ENCODE measurements around the gene NAB2.

Gene NAB2

DNA sequence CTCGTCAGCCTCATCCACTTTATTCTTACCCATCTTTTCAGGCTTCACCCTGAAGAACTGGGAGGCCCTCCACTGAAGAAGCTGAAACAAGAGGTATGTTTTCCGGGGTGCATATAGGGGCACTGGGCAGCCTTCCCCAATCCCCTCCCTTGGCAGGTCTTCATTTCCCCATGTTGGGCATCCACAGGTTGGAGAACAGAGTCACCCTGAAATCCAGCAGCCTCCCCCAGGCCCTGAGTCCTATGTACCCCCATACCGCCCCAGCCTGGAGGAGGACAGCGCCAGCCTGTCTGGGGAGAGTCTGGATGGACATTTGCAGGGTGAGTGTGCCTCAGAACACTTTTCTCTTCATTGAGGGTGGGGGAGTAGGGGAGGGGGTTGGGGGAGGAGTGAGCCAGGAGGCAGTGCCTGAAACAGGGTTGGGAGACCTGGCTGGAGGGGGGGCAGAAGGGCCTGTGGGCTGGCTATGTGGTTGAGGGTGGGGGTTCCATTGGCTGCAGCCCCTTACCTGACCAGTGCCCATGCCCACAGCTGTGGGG, 4.0 kb downstream of the NAB2 start:
- no peak for DNase-seq (ENCODE audit: low read depth in 2 of 2, low spot score in 1 of 2)

DNA sequence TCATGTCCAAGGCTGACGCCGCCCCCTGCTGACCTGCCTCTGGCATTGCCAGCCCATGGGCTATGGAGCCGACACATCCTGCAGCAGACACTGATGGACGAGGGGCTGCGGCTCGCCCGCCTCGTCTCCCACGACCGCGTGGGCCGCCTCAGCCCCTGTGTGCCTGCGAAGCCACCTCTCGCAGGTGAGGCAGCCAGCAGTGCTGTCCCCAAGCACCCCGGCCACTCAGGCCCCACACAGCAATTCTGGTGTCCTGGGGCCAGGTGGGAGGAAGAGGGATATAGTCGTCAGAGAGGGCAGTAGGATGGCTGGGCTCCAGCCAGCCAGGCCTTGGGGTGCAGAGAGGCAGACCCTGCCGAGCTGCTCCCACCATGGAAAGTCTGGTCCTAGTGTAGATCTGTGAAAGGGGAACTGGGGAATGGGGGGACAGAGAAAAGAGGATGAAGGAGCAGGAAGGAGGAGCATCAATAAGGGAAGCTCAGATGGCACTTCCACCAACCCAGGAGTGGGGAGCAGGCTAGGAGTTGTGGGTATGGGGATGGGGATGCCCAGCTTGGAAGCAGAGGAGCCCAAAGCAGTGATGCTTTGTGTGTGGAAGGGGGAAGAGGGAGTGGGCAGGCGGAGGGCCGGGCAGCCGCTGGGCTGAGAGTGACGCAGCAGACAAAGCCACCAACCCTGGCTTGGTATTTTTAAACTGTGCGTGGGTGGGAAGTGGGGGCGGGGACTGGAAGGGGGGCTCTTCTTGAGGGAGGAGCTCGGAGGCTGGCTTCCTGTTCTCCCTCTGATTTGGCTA, 4.7 kb downstream of the NAB2 start:
- peak; percentile 69 to 77 for DNase-seq (ENCODE audit: low read depth in 2 of 2, low spot score in 1 of 2)

DNA sequence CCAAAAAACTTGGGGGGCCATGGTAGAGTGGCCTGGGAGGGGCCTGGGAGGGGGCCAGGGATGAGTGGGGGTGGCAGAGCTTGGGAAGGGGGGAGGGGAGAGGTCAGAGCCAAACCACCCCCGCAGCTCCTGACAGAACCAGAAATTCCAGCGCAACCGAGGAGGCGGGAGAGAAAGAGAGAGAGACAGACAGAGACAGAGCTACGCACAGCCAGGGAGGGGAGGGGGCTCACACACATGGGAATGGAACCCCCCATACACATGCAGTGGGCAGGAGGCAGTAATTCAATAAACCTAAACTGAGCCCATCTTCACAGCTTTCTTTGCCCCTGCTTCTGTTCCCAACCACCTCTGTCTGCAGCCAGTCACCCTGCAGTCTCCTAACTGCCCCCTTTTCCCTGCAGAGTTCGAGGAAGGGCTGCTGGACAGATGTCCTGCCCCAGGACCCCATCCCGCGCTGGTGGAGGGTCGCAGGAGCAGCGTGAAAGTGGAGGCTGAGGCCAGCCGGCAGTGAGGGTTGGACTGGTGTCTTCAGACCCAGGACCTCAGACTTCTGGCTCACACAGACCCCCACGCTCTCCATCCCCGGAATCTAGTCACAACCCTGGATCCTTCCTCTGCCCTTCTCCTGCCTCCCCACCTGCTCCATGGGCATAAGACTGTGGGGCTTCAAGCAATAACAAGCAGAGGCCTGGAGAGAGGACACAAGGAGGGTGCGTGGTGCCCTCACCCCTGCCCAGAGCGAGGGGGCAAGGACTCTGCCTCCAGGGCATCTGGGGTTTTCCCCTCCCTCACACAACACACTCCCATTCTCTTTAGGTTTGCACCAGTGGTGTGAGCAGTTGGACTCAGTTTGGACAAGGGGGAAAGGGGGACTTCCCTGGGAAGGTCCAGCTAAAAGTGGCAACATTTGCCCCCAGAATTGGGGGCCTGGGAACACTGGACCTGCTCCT, 5.6 kb downstream of the NAB2 start:
- DNase-seq (ENCODE audit: low read depth in 2 of 2, low spot score in 1 of 2), result no peak

DNA sequence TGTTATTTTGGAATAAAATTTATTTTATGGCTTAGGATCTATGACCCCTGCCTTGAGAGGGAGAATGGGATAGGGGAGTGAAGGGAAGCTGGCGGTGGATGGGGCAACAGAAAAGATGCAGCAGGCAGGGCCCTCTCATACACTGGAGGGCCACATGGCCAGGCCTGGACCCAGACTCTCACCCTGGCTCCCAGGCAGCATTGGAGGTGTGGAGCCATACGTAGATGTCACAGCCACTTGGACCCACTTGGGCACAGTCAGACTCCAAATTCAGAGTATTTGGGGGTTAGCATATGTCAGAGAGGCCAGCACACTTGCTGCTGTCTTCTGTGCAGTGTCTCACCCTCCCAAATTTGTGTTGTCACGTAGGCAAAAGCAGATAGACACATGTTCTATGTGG, 6.5 kb downstream of the NAB2 start:
- DNase-seq (ENCODE audit: low read depth in 2 of 2, low spot score in 1 of 2), result no peak

DNA sequence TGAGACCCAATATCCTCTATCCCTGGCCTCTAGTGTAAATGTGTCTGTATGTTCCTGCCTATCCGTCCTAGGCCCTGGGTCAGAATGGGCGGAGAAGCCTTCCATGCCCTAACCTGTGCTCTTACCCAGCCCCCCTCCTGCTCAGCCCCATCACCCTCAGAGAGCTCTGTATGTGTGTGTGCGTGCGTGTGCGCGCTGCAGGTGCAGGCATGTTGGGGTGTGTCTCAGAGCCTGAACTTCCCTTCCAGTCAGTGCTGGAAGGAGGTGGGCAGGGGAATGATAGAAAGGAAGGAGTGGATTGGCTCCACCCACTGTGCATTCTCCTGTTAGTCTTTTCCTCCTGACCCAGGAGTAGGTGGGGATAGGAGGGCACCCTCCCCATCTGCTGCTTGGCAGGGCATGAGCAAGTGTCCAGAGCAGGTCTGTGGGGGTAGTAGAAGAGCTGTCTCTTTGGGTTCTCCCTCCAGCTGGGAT, 7.2 kb downstream of the NAB2 start:
- DNase-seq (ENCODE audit: low read depth in 2 of 2, low spot score in 1 of 2), result no peak

DNA sequence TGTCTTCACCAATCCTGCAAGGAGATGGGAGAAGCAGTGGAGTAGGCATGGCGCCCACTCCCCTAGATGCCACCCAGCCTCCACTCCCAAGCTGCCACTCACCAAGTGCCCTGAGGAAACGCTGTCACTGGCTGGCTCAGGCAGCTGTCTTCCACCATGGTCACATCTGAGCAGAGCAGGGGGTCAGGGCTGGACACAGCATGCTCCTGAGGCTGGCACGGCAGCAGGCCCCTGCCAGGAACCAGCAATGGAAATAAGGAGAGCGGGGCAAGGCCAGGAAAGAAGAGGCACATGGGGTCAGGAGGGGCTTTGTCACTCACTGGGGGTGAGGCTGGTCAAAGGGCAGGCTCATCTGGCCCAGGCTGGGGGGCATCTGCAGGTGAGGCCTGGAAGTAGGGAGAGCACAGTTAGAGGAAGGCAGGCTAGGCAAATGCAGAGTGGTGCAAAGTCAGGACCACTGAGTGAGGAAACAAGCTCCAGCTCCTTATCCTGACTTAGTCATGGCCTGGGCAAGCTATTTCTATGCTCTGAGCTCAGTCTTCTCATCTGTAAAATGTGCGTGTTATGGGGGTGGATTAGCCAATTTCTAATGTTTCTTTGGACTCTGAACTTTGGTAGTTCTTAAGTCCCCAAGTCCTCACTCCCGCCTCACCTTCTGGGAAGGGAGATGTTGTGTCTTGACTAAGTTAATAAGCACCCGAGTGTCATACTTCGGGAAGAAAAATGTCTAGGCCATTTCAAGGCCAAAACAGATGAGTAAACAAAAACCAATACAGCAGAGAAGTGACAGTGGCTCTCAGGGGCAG, 8.0 kb downstream of the NAB2 start:
- DNase-seq (ENCODE audit: low read depth in 2 of 2, low spot score in 1 of 2), result no peak

DNA sequence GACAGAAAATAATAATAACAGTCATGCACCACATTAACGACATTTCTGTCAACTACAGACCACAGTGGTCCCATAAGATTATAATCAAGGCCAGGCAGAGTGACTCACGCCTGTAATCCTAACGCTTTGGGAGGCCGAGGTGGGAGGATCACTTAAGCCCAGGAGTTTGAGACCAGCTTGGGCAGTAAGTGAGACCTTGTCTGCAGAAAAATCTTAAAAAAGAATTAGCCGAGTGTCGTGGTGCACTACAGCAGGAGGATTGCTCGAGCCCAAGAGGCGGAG, 8.6 kb downstream of the NAB2 start:
- DNase-seq (ENCODE audit: low read depth in 2 of 2, low spot score in 1 of 2), result no peak

DNA sequence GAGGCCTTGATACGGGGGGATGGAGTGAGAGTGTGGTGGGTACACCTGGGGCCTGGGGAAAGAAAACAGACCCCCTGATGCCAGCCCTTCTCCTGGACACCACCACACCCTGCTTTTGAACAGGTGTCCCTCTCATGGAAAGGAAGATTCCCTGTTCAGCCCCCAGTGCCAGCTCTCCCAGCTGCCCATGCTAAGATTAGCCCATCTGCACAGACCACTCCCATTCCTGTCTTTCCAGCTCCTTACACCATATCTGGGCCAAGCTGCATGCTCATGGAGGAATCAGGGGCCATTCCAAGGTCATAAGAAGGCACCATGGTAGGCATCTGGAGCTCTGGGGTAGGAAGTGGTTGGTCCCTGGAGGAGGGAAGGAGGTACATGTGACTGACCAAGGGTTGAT, 9.6 kb downstream of the NAB2 start:
- DNase-seq (ENCODE audit: low read depth in 2 of 2, low spot score in 1 of 2), result no peak

DNA sequence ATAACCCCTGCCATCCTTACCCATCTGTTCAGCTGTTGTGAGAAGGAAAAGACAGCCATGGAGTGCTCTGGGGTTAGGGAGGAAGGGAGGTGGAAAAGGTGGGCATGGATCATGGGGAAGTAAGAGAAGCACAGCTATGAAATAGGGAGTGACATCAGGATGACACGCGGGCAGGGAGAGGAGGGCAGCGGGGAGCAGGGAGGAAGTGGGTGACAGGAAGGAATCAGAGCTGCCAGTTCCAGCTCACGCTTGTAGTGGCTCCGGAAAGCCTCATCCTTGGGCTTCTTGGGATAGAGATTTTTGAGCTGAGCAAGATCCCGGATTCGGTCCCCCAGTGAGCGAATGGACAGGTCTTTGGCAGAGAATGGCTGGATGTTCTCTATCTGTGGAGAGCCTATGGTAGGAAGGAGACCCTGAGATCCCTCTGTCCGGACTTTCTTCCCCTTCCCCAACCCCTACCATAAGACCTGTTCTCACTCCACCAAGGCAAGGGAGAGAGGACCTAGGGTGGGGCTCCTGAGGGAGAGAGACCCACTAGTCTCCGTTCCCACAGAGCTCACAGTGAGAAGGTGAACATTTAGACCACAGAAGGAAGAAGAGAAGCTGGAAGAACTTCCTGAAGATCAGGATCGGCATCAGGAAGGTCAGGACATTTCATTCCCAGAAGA, 10.3 kb downstream of the NAB2 start:
- no peak for DNase-seq (ENCODE audit: low read depth in 2 of 2, low spot score in 1 of 2)

DNA sequence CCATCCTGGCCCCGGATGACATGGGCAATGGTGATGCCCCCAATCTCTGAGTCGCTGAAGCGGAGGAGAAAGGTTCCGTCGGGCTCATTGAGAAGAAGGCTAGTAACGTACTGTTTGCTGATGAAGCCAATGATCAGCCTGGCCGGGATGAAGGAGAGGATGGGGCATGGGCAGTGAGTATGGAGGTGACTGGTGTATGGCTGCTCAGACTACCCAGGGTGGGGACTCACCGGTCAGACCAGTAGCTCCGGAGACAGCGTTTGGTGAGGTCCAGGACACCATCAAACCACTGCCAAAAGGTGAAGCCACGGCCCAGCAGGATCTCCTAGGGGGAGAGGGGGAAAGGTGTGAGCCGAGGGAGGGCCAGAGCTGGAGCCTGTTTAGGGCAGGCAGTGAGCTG, 10.9 kb downstream of the NAB2 start:
- no peak for DNase-seq (ENCODE audit: low read depth in 2 of 2, low spot score in 1 of 2)

DNA sequence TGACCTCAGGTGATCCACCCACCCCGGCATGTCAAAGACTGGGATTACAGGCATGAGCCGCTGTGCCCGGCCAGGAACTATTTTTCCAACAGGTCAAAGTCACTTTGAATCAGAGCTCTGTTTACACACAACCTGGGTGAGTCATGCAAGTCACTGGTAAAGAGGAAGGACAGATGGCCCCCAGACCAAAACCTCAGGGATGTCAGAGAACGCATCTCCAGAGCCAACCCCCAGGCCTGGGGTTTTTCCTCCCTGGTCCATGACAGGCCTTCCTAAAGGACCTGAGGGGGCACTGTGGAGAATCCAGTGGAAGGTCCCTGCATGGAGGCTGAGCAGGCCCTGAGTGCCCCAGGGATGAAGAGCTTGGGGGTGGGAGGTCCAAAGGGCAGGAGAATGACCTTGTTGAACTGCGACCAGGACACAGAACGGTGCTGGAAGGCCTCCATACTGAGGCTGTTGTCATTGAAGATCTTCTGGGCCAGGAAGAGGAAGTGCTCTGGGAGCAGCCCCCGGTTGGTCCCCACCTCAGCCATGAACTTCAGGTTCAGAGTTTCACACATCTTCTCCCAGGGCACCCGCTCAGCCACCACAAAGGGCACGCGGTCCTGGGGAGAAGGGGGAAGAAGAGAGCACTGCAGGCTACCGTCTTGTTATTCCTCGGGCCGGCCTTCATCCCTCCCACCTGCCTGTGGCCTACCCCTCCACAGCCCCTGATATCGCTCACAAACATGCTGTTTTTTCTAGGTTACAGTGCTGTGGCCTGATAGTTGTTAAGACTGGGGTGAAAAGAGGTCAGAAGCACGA, 13.2 kb downstream of the NAB2 start:
- DNase-seq (ENCODE audit: low read depth in 2 of 2, low spot score in 1 of 2), result no peak

DNA sequence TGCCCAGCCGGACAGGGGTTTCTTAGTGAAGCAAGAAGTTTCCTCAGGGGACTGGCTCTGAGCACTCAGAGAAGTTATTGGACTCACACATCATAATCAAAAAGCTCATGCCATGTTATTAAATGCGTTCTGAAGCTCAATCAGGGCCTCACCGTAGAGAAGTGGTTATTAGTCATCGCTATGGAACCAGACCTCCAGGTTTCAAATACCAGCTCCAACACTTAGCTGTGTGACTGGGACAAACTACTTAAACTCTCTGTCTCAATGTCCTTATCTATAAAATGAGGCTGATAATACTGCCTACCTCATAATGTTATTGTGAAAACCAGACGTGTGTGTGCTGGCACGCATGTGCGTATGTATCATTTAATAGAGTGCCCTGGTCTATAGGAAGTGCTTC, 14.9 kb downstream of the NAB2 start:
- DNase-seq (ENCODE audit: low read depth in 2 of 2, low spot score in 1 of 2), result no peak

DNA sequence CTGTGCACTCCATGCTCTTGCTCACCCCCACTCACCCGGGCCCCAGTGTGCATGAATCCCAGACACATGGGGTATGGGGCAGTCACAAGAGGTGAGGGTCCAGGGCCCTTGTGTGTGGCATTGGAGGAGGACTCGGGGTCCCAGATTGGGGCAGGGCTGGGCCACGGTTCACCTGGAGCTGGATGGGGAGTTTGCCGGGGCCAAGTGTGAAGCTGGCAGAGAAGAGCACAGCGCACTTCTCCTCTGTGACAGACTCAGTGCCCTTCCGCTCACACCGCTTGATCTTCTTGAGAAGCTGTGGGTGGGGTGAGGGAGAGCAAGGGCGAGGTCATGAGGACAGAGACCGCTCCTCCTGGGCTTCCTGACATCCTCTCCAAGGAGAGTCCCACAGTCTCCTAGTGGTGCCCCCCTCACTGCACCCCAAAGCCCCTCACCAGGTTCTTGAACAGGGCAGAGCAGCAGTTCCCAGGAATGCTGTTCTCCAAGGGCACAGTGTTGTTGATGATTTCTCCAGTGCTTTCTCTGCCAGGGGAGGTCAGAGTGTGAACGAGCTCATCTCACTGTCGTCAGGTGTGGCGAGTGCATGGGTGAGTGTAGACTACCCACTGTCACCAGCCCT, 15.5 kb downstream of the NAB2 start:
- DNase-seq (ENCODE audit: low read depth in 2 of 2, low spot score in 1 of 2), result no peak

DNA sequence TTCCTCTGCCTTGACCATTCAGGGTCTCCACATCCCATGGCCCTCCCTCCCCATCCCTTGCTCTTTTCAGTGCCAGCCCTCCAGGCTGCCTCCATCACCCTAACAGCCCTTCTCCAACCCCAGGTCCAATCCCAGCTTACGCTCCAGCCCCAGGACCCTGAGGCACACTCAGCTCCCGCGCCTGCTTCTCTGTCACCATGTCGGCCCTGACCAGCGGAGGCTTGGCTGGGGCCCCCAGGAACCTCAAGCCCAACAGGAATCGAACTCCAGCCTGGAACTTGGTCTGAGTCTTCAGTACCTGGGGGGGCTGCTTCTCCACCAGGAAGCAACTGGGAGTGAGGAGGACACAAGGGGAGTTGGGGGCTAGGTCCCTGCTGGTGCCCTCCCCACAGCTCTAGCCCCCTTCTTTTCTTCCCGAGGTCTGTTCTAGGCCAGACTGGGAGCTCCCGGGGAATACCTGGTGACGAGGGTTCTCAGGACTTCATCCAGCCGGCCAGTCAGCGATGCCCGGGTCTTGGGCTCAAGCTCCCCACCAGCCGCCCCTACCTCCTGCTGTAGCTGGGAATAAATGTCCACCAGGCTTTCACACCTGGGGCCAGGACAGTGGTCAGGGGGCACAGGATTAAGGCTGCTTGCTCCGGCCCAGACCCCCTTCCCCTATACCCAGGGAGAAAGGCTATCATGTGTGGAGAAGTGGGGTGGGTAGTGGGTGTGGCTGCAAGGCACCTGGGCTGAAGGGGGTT, 16.3 kb downstream of the NAB2 start:
- no peak for DNase-seq (ENCODE audit: low read depth in 2 of 2, low spot score in 1 of 2)

DNA sequence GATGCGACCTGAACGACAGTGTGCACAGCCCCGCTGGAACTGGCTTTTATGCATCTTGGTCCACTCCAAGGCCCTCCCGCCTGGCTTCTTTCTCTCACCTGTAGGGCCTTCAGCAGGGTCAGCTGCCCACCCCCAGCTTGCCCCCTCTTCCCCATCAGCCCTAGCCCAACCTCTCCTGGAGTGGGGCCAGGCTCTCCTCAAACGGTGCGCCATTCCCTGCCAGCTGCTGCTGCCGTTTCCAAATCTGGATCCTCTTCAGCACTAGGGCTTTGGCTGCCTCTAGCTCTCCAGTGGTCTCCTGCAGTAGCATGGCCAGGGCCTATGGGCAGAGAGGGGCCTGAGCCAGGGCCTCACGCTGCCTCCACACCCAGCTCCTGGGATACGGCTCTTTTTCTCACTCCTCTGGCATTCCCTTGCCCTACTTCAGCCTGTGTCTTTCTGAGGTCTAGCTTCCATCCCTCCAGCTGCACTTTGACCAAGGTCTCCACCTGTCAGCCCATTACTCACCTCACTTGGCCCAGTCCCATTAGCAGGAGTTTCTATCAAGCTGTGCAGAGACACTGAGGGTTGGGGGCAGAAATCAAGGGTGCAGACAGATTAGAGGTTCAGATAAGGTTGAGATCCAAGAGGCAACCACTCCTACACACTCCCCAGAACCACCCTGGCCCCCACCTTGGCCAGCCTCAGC, 17.3 kb downstream of the NAB2 start:
- no peak for DNase-seq (ENCODE audit: low read depth in 2 of 2, low spot score in 1 of 2)

DNA sequence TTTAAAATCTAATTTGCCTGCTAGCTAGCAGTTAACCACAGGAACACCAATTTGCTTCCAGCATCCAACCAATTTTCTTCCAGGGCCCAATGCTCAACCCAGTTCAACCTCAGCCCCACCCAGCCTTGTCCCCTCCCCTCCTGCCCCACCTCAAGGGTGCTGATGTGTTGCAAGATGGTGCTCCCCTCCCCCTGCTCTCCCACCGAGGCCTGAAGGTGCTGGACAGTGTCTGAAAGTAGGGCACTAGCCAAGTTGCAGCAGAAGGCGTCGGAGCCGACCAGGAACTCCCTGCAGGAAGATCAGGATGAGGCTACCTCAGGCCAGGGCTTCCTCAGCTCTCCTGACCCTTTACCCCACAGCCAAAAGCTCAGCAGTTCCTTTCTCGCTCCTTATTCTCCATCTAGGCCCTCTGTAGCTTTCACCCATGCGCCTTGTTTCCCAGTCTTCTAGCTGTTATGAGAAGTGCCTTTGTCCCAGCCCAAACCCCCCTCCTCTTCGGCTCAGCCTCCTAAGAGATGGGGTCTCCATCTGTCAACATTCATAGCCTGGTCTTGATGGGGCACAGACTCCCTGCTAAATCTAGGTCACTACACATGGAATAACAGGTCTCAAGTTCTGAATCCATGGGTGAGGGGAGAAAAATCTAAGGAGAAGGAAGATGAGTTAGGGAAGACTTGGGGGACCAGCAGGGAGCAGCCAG, 18.7 kb downstream of the NAB2 start:
- no peak for DNase-seq (ENCODE audit: low read depth in 2 of 2, low spot score in 1 of 2)

DNA sequence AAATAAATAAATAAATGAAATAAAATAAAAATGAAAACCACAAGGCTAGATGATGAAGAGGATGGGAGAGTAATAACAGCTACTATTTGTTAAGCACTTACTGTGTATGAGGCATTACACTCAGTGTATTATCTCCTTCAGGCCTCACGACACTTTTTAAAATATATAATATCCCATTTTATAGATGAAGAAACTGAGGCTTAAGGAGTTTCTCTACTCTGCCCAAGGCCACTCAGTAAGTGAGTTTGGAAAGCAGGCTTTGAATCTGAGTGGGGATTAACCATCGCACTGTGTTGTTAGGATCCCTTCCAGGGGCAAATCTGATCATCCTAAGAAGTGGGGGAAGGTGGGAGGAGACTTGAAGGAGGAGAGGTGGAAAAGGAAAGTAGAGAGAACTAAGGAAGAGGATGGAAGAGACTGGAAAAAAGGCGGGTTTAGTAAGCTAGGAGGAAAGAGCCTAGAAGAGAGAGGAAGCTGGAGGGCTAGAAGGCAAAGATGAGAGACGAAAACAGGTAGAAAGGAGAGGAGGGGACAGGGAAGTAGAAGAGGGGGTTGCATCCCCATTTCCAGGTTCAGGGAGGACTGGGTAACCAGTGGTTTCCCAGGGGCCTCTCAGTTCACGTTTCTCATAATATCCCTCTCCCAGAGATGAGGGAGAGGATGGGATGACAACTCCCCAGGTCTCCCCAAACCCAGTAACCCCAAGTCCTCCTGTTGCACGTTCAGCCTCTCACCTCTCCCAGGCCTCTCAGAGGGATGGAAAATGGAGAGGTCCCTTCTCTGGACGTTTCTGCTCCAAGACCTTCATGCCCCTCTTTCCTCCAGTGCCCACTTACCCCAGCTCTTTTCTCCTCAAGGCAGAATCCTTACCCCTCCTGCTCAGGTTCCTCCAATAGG, 20.5 kb downstream of the NAB2 start:
- no peak for DNase-seq (ENCODE audit: low read depth in 2 of 2, low spot score in 1 of 2)
